ENCODE data around the gene KIAA0930. TPM values are rescaled to one million over a fixed set of nuclear protein-coding genes. Genes with fewer than 3 reads are reported as not detected.

The KIAA0930 gene
- total RNA-seq, 1 donor from 2014 or later = 42.5 TPM

GRCh38 chr22:45185718-45186514 lies 54.8 kb downstream of the KIAA0930 start:
- intact Hi-C loops (cut with DNase I) = no loop called here
- Histone ChIP-seq H3K9me3 (no peaks in the 10 kb centered on the region), H3K27ac (no peak overlapping the region), H3K36me3 (peaks cover 0 to 46% of the 10 kb centered on the region in 2 donors), H3K4me3 (no peak overlapping the region), H3K27me3 (no peaks in the 10 kb centered on the region), H3K4me1 (no peaks in the 10 kb centered on the region)
- TF ChIP-seq POLR2A (IDR thresholded peaks at IDR 0.05) (no peak), POLR2AphosphoS5 (IDR thresholded peaks at IDR 0.05; ENCODE audit: insufficient read depth in 1 of 2, low read depth in 1 of 2) (no peak), CTCF (IDR thresholded peaks at IDR 0.05) (no peak)
- DNase-seq (ENCODE audit: extremely low spot score in 2 of 2) = no peak

- Histone ChIP-seq H3K9me3 (no peaks in the 10 kb centered on the region), H3K4me1 (no peaks in the 10 kb centered on the region), H3K36me3 (peaks cover 0 to 65% of the 10 kb centered on the region in 2 donors), H3K27me3 (no peaks in the 10 kb centered on the region), H3K4me3 (no peak overlapping the region), H3K27ac (no peak overlapping the region)
- TF ChIP-seq CTCF (IDR thresholded peaks at IDR 0.05) (no peak), POLR2AphosphoS5 (IDR thresholded peaks at IDR 0.05; ENCODE audit: insufficient read depth in 1 of 2, low read depth in 1 of 2) (no peak), POLR2A (IDR thresholded peaks at IDR 0.05) (no peak)
- no peak for DNase-seq (ENCODE audit: extremely low spot score in 2 of 2)
- intact Hi-C loops (cut with DNase I) = no loop called here
Observed at GRCh38 chr22:45183974-45184373, 56.7 kb downstream of the KIAA0930 start.

- Histone ChIP-seq H3K4me1 (no peaks in the 10 kb centered on the region), H3K27ac (no peak overlapping the region), H3K36me3 (peaks cover 0 to 71% of the 10 kb centered on the region in 2 donors), H3K9me3 (no peaks in the 10 kb centered on the region), H3K4me3 (no peak overlapping the region), H3K27me3 (no peaks in the 10 kb centered on the region)
- intact Hi-C loops (cut with DNase I) = no loop called here
- DNase-seq (ENCODE audit: extremely low spot score in 2 of 2) = no peak
- TF ChIP-seq CTCF (IDR thresholded peaks at IDR 0.05) (no peak), POLR2A (IDR thresholded peaks at IDR 0.05) (no peak), POLR2AphosphoS5 (IDR thresholded peaks at IDR 0.05; ENCODE audit: insufficient read depth in 1 of 2, low read depth in 1 of 2) (no peak)
Observed at GRCh38 chr22:45181766-45182165, 58.9 kb downstream of the KIAA0930 start.

GRCh38 chr22:45181240-45181639 lies 59.5 kb downstream of the KIAA0930 start:
- H3K27ac ChIP-seq = no peak overlapping the region
- H3K27me3 ChIP-seq = no peaks in the 10 kb centered on the region
- peaks cover 0 to 76% of the 10 kb centered on the region in 2 donors for H3K36me3 ChIP-seq
- DNase-seq (ENCODE audit: extremely low spot score in 2 of 2) = no peak
- TF ChIP-seq POLR2AphosphoS5 (IDR thresholded peaks at IDR 0.05; ENCODE audit: insufficient read depth in 1 of 2, low read depth in 1 of 2) (no peak), POLR2A (IDR thresholded peaks at IDR 0.05) (no peak), CTCF (IDR thresholded peaks at IDR 0.05) (no peak)
- intact Hi-C loops (cut with DNase I) = no loop called here
- H3K4me3 ChIP-seq = no peak overlapping the region
- no peaks in the 10 kb centered on the region for H3K9me3 ChIP-seq
- H3K4me1 ChIP-seq = no peaks in the 10 kb centered on the region

GRCh38 chr22:45180146-45180679 lies 60.5 kb downstream of the KIAA0930 start:
- Histone ChIP-seq H3K4me1 (no peaks in the 10 kb centered on the region), H3K9me3 (no peaks in the 10 kb centered on the region), H3K4me3 (no peak overlapping the region), H3K27ac (no peak overlapping the region), H3K36me3 (peaks cover 0 to 76% of the 10 kb centered on the region in 2 donors), H3K27me3 (no peaks in the 10 kb centered on the region)
- DNase-seq (ENCODE audit: extremely low spot score in 2 of 2) = no peak
- intact Hi-C loops (cut with DNase I) = no loop called here
- TF ChIP-seq POLR2AphosphoS5 (IDR thresholded peaks at IDR 0.05; ENCODE audit: insufficient read depth in 1 of 2, low read depth in 1 of 2) (no peak), CTCF (IDR thresholded peaks at IDR 0.05) (no peak), POLR2A (IDR thresholded peaks at IDR 0.05) (no peak)
